Type B pancreatic cell (in vitro differentiated cells): ENCODE data around the gene ENTHD1. TPM values are rescaled to one million over a fixed set of nuclear protein-coding genes. Genes with fewer than 3 reads are reported as not detected.

ENCODE experiments used
- DNase-seq: peaks from one replicate; pipeline ENCODE4 v3.0.0; 2021; ENCODE audit warnings: mixed read lengths; ENCODE audit not compliant: unreplicated experiment; ENCODE audit errors: extremely low spot score
- H3K27ac Mint-ChIP-seq: 2 replicates; pipeline ENCODE4 v1.8.0; 2021; ENCODE audit warnings: mild to moderate bottlenecking, mixed read lengths
- H3K27me3 Mint-ChIP-seq: 2 replicates; pipeline ENCODE4 v1.8.0; 2021; ENCODE audit warnings: mixed read lengths
- H3K36me3 Mint-ChIP-seq: 2 replicates; pipeline ENCODE4 v1.8.0; 2021; ENCODE audit warnings: mixed read lengths
- H3K4me1 Mint-ChIP-seq: one replicate; pipeline ENCODE4 v1.8.0; 2021; ENCODE audit warnings: mixed read lengths; ENCODE audit not compliant: unreplicated experiment
- H3K4me3 Mint-ChIP-seq: 2 replicates; pipeline ENCODE4 v1.8.0; 2021; ENCODE audit warnings: mild to moderate bottlenecking, mixed read lengths
- H3K9me3 Mint-ChIP-seq: 2 replicates; pipeline ENCODE4 v1.8.0; 2021; ENCODE audit warnings: mixed read lengths
- CTCF ChIP-seq: fragments of 200-600 bp; sonication (generic); conservative IDR thresholded peaks from 2 replicates; pipeline ENCODE4 v1.5.0; 2021; ENCODE audit warnings: antibody characterized with exemption, mild to moderate bottlenecking
- total RNA-seq: library from RNA; stranded (reverse); gene quantifications from 2 replicates; pipeline ENCODE4 v1.2.1, GENCODE V29; 2021; ENCODE audit warnings: low replicate concordance

ENTHD1 gene
- total RNA-seq, 1 donor from 2014 or later: not detected

DNA sequence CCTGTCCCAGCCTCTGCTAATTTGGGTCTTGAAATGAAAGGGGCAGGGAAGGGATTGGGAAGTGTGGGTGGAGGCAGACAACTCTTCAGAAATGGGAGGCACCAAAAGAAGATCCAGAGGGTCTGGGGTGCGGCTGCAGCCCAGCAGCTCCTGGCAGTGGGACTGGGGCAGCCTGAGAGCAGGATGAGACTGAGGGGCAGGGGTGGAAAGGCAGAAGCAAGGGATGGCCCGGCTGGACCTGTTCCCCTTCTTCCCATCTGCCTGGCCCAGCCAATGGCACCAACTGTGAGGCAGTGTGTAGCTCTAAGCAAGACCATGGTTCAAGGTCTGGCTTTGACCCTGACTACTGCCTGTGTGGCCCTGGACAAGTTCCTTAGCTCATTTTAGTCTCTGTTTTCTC is 160.4 kb downstream of the ENTHD1 start:
- no peak for TF ChIP-seq CTCF
- Mint-ChIP-seq H3K27ac (no peak overlapping the region), H3K36me3 (no peaks in the 10 kb centered on the region), H3K4me1 (no peaks in the 10 kb centered on the region), H3K4me3 (no peak overlapping the region), H3K9me3 (no peaks in the 10 kb centered on the region), H3K27me3 (peaks cover 36% of the 10 kb centered on the region)
- DNase-seq: no peak

DNA sequence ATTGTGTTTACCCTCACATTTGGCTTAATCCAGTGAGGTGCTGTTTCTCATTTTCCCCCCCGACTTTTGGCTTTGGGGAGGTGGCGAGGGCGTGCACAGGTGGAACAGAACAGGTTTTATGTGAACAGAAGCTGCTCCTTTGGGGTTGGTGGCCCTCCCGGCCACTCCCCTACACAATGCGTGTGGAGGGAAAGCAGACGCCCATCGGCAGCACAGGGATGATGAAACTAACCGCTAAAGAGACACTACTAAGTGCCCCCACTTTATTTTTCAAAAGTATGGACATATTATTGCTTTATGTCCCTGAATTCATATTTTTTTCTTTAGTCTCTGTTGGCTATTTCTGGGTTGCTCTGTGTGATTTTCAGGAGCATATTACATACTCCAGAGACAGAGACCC is 160.9 kb downstream of the ENTHD1 start:
- Mint-ChIP-seq H3K4me3 (no peak overlapping the region), H3K4me1 (no peaks in the 10 kb centered on the region), H3K9me3 (no peaks in the 10 kb centered on the region), H3K27me3 (peaks cover 31% of the 10 kb centered on the region), H3K36me3 (no peaks in the 10 kb centered on the region), H3K27ac (no peak overlapping the region)
- no peak for DNase-seq
- TF ChIP-seq CTCF: no peak

DNA sequence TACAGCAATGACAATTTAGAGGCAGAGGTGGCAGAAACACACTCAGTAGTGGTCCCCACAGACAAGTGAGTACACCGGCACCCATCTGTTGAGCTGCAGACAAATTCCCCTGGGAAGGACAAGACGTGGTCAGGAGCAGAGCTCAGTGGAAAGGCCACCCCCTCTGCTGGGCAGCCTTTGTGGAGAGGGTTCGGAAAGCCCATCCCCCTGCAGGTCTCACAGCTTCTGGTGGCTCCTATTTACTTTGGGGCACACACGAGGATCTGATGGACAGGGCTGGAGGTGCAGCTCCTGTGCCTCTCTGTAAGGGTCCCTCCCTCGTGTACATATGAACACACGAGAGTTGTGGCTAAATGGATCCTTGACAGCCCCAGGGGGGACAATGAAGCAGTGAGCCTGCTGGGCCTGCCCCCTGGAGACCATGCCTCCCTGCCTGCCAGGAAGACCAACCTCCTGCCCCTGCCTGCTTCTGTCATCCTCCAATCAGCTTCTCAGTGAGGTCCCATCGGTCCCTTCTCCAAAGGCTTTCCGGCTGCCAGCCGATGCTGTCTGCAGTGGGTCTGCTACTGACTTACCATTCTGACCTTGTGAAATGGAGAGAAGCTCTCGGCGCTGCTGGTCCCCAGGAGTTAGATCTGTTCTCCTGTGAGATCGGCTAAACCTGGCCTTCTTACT is 161.5 kb downstream of the ENTHD1 start:
- Mint-ChIP-seq H3K9me3 (no peaks in the 10 kb centered on the region), H3K36me3 (no peaks in the 10 kb centered on the region), H3K27me3 (peaks cover 32% of the 10 kb centered on the region), H3K4me3 (no peak overlapping the region), H3K27ac (no peak overlapping the region), H3K4me1 (no peaks in the 10 kb centered on the region)
- DNase-seq: no peak
- TF ChIP-seq CTCF: no peak

GRCh38 chr22:39731481-39731880 is 162.1 kb downstream of the ENTHD1 start:
- peaks cover 32% of the 10 kb centered on the region for H3K27me3 Mint-ChIP-seq
- no peak for TF ChIP-seq CTCF
- no peaks in the 10 kb centered on the region for H3K9me3 Mint-ChIP-seq
- H3K4me1 Mint-ChIP-seq: no peaks in the 10 kb centered on the region
- no peak overlapping the region for H3K27ac Mint-ChIP-seq
- no peak for DNase-seq
- H3K36me3 Mint-ChIP-seq: no peaks in the 10 kb centered on the region
- H3K4me3 Mint-ChIP-seq: no peak overlapping the region

GRCh38 chr22:39729141-39729934 is 164.2 kb downstream of the ENTHD1 start:
- Mint-ChIP-seq H3K27me3 (peaks cover 27% of the 10 kb centered on the region), H3K36me3 (no peaks in the 10 kb centered on the region), H3K27ac (no peak overlapping the region), H3K4me1 (no peaks in the 10 kb centered on the region), H3K4me3 (no peak overlapping the region), H3K9me3 (no peaks in the 10 kb centered on the region)
- TF ChIP-seq CTCF: no peak
- no peak for DNase-seq
